GM13976 (cell line): ENCODE data around the gene ITPK1.

Experiments used
- DNase-seq: peaks from one replicate; pipeline ENCODE4 v3.0.0; 2012; ENCODE audit warnings: low spot score
- CTCF ChIP-seq: IDR thresholded peaks from 2 replicates; pipeline ENCODE4 v1.5.1; 2012; ENCODE audit warnings: borderline replicate concordance, mild to moderate bottlenecking; ENCODE audit not compliant: insufficient read depth; ENCODE audit errors: extremely low read depth, missing control alignments, control extremely low read depth
- in situ Hi-C: fragments of 300-500 bp; cut with MboI; formaldehyde crosslinking; loops from one replicate; pipeline ENCODE4 v1.12.0; 2022; ENCODE audit warnings: low sequenced_read_pairs, mixed read lengths, inconsistent platforms; ENCODE audit not compliant: unreplicated experiment

ITPK1 gene

GRCh38 chr14:93079321-93079720, 36.4 kb downstream of the ITPK1 start:
- no peak for DNase-seq
- TF ChIP-seq CTCF = no peak
- in situ Hi-C loops = no loop called here

GRCh38 chr14:93078870-93079269, 36.9 kb downstream of the ITPK1 start:
- in situ Hi-C loops = no loop called here
- no peak for DNase-seq
- no peak for TF ChIP-seq CTCF

GRCh38 chr14:93076755-93077154, 39.0 kb downstream of the ITPK1 start:
- in situ Hi-C loops = no loop called here
- no peak for DNase-seq
- TF ChIP-seq CTCF = no peak

GRCh38 chr14:93075891-93076290, 39.8 kb downstream of the ITPK1 start:
- in situ Hi-C loops = no loop called here
- no peak for DNase-seq
- no peak for TF ChIP-seq CTCF

- no peak for DNase-seq
- in situ Hi-C loops = no loop called here
- no peak for TF ChIP-seq CTCF
Observed at GRCh38 chr14:93073910-93074769, 41.6 kb downstream of the ITPK1 start.

GRCh38 chr14:93073358-93073707, 42.4 kb downstream of the ITPK1 start:
- TF ChIP-seq CTCF = no peak
- DNase-seq = no peak
- in situ Hi-C loops = no loop called here
